Stimulated activated CD4-positive, alpha-beta T cell treated with anti-CD3 and anti-CD28 coated beads, Interleukin-1b, Interleukin-23, amount 100 ng/mL, for 48 hours (primary cell): ENCODE results near the gene FBH1.
"Not testable (repeated sequence)": the region's sequence is repeated elsewhere in the genome, so short reads cannot be mapped to it uniquely, and the experiment has no call there.

Experiments
- DNase-seq: peaks from one replicate; pipeline ENCODE4 v3.0.0-alpha.2; 2020

FBH1 gene

DNA sequence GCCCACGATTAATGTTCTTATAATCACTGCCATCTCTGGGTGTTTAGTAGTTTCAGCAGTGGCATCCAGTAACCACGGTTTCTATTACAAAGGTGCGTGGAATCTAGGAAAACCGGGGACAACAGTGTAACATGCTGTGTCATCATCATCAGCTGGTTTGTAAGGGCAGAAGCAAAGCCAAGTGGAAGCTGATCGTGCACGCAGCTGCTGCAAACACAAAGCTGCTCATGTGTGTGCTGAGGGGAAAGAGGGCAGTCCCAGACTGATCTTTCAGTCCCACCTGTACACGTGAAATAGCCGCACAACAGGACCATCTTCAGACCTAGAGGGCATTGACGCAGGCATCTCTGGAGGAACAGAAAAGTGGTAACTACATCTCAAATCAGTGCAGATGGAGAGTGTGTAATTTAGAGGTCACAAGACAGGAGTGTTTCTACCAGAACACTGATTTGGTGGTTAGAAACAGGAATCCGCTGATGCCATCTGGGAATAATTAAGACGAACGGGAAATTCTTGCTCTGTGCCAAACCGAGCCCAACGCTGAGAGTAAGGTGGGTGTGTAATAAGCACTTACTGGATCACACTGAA is 13.8 kb upstream of the FBH1 start:
- DNase-seq: no peak

DNA sequence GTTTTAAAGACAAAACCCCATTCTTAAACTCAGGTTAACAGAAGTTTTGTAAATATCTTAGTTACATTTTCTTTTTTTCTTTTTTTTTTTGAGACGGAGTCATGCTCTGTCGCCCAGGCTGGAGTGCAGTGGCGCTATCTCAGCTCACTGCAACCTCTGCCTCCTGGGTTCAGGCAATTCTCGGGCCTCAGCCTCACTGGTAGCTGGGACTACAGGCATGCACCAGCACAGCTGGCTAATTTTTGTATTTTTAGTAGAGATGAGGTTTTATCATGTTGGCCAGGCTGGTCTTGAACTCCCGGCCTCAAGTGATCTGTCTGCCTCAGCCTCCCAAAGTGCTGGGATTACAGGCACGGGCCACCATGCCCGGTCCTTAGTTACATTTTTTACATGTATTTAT is 13.0 kb upstream of the FBH1 start:
- not testable (repeated sequence) for DNase-seq

DNA sequence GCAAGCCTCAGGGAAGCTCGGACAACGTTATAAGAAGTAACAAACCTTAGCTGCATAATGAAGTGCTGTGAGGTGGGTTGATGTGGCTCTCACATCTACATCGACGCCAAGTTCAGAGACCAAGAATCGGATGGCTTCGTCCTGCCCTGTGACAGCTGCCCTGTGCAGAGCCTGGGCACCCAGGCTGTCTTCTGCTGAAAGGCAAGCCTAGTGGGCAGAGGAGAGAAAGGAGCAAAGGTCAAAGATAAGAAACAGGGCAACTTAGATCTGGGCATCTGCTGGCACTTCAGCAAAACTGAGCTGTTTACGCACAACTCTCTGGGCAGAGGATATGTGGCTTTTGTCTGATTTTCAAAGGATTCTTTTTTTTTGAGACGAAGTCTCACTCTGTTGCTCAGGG is 7.1 kb upstream of the FBH1 start:
- DNase-seq: no peak

DNA sequence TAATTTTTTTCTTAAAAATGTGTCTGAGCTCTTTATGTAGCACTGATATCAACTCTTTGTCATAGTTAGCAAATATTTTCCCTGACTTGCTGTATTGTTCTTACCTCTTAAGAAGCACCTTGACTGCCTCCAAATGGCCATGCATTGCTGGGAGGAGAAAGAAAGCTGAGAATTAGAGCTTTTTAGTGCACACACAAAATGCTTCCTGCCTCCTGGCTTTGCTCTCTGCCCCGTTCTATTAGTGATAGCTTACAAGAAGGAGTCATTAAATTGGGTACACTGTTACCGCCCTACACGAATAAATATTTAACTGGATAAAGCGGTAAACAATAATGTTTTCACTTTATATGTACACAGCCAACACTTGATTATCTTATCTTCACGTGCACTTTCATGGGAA is 4.4 kb upstream of the FBH1 start:
- no peak for DNase-seq

DNA sequence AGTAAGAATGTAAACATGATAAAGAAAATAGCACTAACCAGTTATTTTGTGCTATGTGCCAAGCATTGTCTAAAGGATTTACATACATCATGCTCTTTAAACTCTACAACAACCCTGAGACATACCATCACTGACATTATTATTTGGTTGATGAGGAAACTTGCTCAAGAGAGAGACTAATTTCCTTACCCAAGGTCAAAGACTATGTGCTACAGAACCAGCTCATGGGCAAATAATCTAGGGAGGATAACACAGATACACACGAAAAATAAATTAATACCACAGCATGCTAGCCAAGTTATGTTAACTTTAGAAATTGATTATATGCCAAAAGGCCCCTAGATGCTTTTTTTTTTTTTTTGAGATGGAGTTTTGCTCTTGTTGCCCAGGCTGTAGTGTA is 3.0 kb upstream of the FBH1 start:
- no peak for DNase-seq

DNA sequence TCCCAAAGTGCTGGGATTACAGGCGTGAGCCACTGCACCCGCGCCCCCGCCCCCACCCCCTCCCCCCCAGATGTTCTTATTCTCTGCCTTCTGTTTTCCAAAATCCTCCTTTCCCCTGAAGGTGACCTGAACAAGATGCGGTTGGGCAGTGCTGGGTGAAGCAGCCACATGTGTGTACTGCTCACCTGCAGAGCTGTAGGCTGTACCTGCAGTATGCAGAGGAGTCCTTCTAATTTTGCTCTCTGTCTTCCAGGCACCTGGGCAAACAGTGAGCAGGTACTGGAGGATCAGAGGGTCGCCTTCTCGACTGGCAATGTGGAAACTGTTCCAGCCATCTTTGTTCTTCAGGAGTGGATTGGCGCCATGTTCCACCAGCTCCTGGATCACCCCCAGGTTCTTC is 2.4 kb upstream of the FBH1 start:
- DNase-seq: no peak

DNA sequence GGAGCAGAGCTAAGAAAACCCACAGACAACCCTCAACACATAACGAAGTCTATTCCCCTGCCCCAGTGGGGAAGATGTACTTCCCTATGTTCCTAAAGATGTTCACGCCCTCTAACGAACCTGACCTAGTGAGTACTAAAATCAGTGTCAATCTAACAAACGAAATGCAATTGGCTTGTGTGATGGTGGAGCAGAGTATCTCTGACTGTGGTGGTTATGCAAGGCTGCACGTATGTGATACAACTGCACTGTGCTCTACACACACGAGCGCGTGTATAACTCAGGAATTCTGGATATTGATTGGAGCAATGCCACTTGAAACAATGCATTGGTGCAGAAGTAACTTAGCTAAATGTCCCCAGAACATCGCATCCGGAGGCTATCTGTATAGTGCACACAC is 1.7 kb upstream of the FBH1 start:
- DNase-seq: no peak

DNA sequence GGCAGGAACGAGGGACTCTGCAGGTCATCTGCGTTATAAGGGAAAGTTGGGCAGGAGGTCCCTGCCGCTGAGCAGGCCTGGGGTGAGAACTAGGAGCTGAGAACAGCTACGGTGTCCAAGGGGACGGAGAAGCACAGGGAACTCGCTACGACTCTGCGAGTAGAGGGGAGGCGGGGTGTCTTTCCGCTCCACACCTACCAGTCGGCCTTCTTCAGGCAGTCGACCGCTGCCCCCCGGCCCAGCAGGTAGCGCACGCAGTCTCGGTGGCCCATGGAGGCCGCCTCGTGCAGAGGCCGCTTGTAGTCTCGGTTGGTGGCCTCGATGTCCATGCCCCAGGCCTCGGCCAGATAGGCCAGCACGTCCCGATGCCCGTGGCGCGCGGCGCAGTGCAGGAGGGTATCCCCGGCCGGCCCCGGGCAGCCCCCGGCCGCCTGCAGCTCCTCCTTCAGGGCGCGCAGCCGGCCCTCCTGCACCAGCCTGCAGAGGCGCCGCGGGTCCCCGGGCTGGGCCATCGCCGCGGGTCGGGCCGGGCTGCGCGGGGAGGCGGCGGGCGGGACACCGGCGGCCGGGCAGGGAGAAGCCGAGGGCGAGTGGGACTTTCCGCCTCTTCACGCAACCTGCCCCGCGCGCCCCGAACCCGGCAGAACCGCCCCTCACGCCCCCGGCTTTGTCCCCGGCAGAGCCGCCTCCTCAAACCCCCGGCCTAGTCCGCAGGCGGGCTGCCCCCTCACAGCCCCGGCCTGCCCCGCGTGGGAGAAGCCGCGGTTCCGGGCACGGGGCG is 1.0 kb upstream of the FBH1 start:
- DNase-seq: peak; percentile 31

DNA sequence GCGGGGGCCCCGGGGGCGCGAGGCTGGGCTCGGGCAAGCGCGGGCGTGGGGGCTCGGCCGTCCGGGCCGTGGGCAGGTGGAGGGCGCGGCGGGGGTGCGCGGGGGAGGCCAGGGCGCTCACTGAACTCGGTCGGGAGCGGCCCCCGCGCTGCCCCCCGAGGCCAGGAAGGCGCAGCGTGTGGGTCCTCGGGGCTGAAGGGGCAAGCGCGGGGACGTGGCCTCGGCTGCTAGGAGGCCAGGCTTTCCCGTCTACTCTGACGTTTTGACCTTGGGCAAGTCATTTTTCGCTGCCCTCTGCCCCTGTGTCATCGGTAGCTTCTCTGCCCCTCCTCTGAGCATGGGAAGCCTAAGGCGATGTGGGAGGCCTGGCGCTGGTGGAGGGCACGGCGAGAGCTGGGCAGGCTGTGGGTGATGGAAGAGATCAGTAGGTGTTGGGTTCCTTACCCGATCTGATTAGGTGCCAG is 441 bp downstream of the FBH1 start:
- DNase-seq: peak; percentile 35

DNA sequence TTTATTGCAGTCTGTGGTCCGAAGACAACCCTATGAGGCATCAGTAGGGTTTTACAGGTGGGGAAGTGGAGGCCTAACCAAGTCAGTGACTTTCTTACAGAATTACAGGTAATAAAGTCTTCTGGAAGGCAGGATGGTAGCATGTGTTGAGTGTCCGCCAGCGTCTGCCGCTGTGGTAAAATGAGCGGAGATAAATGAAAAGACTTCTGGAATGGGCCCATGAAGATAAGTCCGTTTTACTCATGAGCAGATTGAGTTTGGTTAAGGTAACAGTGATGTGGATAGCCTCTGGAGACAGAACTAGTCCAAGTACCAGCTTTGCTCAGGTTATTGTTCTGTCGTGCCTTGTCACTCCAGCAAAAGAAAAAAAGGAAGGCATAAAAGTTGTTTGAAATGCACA is 966 bp downstream of the FBH1 start:
- DNase-seq: no peak

DNA sequence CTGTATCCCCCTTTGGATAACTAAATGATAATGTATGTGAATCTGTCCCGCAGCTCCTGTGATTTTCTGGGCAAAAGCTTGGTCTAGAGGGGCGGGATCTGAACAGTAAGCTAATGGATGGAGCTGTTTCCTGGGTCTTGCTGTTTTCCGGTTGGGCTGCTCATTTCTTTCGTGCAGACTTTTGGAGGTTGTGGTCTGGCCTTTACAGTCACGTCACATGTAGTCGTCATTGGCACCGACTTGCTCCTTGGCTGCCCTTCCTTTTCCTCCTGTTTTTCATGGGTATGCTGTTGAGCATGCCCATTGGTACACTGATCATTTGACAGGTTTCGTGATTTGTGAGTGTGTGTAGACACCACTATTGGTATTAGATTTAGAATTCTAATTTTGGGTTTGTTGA is 2.0 kb downstream of the FBH1 start:
- no peak for DNase-seq

DNA sequence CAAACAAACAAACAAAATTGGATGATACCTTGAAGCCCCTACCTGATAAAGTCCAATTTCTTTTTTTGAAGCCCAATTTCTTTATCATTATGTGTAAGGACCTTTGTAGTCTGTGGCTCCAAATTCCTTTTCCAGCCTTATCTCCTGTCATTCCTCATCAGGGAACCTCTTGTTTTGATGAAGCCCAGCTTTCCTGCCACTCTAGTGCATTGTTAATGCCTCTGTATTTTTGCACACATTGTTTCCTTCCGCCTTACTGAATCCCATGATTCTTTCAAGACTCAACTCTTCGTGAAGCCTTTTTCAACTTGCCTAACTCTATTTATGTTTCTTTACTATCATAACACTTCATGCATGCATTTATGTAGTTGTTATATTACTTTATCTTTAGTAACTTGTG is 3.3 kb downstream of the FBH1 start:
- DNase-seq: no peak

DNA sequence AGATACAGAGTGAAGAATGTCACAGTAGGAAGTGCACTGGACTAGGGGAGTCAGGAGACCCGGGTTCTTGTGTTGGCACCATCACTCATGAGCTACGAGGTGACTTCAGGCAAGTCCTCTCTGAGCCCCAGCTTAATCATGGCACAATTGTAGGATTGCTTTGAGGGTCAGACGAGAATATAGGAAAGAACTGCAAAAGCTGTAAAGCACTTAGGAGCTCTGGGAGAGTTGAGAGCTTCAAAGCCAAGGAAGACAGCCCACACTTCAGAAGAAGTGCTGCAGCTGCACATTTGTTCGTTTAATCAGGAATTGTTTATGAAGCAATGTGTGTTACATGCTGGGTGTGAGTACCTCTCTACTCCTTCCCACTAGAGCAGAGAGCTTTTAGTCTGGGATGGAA is 4.4 kb downstream of the FBH1 start:
- DNase-seq: no peak

DNA sequence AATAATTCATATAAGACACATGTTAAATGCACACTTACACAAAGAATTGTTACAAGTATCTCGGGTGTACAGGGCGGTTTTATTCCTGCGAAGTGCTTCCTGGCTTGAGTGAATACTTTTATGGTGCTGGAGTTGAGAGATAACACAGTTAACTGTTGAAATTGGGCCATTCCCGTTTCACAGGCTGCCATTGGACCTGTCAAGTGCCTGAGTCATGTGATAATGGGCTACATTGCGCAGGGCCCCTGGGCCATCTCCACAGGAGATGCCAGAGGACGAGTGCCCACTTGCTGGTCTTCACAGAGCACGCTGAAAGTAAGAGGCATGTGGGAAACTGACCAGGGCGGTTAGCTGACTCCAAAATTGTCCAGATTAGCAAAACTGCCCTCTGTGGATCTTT is 4.8 kb downstream of the FBH1 start:
- no peak for DNase-seq

DNA sequence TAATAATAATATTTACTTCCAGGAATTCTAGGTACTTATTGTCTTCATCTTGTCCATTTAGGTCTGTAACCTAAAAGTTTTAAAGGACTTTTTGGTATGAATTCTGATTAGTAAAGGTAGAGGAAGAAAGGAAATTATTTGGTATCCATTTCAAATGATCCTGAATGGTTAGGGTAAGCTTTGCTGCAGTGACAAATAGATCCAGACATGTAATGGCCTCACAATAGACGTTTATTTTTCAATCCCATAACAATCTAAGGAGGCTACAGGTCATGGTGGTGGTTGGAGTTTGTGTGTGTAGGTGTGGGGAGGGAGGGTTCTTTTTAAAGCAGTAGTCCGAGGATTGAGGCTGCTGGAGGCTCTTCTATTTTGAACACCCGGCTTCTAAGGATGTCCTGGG is 5.3 kb downstream of the FBH1 start:
- no peak for DNase-seq

DNA sequence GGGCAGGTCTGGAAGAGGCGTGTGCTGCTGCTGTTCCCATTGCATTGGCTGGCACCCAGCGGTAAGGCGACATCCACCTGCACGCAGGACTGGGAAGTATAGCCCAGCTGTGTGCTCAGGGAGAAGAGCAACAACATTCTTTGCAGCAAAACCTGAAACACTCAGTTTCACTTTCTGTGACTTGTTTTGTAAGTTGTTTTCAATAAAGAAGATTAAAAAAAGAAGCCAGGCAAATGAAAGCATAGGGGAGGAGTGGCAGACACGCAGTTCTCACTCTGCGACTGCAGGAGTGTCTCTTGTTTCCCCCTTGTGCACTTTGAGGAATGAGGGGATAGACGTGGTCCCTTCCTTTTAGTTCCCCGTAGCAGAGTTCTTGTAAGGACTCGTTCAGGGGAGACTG is 5.8 kb downstream of the FBH1 start:
- DNase-seq: no peak

DNA sequence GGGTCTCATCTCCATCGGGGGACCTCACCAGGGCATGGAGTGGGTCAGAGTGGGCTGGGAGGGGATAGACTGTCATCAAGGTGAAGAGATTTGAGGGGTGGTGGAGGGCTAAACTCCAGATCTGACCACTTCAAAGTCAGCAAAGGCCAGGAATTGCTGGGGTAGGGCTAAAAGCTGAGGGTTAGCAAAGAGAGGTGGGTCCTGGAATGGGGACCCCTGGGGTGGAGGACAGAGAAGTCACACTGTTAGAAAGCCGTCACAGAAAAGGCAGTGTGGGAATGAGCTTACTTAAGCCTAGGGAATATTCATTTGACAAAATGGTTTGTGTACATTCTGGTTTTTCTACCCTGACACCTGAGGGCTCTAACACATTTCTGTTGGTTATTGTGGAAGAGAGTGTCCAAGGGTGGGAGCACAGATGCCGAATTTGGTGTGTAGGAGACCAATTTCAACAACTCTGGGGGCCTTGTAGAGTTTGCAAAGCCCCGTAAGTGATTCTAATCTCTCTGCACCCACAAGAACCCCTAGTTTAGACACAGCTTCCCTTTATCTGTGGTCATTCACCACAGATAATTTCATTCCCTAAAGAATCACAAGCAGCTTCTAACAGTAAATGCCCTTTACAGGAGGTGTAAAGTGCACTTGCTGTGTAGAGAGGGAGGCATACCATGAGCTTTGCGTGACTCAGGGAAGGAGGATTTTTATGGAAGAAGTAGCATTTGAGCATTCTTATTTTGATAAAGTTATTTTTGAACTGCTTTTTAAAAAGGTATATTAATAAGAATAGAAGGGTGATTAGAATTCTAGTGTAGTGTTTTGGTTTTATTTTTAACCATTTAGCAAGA is 6.4 kb downstream of the FBH1 start:
- DNase-seq: no peak

DNA sequence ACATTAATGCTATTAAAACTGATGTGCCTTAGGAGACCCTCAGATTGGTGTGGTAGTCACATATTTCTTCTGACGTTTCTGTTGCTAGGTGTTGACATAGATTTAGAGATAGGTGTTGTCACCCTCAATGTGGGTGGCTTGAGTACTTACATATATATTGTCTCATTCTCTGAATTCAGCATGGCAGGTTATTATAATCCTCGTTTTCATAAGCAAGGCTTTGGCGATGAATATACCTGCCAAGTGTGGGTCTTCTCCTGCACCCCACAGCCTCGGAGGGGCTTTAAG is 7.0 kb downstream of the FBH1 start:
- DNase-seq: no peak

DNA sequence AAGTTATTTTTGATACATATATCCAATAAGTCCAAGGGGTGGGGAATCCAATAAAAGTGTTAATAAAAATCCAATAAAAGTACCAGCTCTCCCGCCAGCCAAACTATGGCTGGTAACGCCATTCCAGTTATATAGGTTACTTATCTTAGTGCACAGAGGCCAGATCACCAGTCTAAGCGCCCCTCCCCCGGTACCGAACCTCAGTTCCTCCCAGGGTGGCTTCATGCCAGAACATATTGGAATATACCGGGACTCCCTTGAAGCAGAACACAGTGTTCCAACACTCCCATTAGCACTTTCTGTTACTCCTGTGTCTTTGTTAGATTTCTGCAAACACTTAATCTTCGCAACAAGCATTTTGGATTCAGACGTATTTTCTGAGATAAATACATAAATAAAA is 7.5 kb downstream of the FBH1 start:
- DNase-seq: no peak

DNA sequence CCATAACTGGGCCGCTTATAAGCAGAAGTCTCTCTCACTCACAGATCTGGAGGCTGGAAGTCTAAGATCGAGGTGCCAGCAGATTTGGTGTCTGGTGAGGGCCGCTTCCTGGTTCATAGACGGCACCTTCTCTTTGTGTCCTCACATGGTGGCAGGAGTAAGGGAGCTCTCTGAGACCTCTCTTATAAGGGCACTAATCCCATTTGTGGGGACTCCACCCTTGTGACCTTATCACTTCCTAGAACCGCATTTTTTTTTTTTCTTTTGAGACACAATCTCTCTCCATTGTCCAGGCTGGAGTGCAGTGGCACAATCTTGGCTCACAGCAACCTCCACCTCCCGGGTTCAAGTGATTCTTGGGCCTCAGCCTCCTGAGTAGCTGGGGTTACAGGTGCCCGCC is 8.1 kb downstream of the FBH1 start:
- no peak for DNase-seq

DNA sequence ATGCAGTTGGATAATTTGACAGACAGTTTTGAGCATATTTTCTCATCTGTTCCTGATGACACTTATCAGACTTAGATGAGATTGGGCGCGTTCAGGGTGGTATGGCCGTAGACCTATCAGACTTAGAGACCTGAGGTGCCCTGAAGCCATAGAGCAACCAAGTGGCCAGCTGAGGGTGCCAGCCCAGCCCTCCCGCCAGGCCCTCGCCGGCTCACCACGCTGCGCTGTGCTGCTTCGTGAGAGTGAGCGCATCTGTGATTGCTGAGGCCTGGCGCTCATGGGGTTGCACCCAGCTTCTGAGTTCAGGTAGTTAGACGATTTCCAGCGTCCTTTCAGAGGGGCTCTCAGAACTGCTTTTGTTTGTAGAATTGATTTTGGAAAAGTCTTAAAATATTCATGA is 10.2 kb downstream of the FBH1 start:
- no peak for DNase-seq

DNA sequence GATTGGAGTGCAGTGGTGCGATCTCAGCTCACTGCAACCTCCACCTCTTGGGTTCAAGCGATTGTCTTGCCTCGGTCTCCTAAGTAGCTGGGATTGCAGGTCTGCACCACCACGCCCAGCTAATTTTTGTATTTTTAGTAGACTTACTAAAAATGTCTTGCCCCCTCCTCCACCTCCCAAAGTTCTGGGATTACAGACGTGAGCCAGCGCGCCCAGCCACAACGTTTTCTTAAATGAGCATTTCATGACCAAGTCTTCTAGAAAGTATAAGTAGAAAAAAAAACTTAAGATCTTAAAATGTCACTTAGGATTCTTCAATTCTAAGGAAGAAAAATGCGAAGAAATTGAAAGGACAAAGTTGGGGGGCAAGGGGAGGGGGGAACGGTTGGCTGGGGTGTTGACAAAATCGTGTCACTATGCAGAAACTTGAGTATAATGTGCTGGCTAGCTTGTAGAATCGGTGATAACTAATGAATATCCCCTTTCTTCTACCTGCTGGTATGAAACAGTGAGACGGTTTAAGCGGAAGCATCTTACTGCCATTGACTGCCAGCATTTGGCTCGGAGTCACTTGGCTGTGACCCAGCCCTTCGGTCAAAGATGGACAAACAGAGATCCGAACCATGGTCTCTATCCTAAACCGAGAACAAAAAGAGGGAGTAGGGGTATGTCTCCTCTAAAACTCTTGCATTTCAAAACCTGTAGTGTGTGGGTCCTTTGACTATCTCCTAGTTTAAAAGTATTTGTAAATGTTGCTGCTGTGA is 12.7 kb downstream of the FBH1 start:
- no peak for DNase-seq

DNA sequence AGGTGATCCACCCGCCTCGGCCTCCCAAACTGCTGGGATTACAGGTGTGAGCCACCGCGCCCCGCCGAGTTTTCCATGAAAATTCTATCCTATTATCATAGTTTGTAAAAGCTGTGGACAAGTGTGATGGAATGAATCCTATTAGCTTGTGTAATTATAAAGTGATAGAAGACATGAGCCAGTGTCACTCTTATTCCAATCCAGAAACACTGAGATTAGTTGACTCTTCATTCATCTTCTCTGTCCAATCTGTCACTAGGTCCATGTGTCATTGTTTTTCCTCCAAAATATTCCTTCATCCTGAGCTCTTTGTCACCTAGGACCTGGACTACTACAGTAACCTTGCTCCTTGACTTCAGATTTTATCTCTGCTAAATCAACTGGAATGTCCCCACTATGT is 13.5 kb downstream of the FBH1 start:
- DNase-seq: no peak

DNA sequence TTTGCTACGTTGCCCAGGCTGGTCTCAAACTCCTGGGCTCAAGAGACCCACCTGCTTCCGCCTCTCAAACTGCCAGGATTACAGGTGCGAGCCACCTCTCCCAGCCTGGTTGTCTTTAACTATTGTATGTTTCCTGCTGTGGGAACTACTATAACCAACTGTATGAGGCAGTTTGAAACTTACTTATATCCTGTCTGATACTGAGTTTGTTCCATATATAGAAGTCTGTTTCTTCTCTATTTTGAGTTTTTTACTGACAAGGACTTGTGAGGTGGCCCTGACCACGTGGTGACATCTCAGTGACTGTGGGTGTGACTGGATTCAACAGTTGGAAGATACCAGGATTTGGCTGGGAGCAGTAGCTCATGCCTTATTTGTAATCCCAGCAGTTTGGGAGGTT is 14.2 kb downstream of the FBH1 start:
- no peak for DNase-seq
